ENCODE measurements around the gene DNASE1L2. TPM values are rescaled to one million over a fixed set of nuclear protein-coding genes. Genes with fewer than 3 reads are reported as not detected.

DNASE1L2 gene
- total and polyA plus RNA-seq, 2 donors (not counting 1 experiment from before 2014, with no cell fraction given), result 0.34 to 0.99 TPM

DNA sequence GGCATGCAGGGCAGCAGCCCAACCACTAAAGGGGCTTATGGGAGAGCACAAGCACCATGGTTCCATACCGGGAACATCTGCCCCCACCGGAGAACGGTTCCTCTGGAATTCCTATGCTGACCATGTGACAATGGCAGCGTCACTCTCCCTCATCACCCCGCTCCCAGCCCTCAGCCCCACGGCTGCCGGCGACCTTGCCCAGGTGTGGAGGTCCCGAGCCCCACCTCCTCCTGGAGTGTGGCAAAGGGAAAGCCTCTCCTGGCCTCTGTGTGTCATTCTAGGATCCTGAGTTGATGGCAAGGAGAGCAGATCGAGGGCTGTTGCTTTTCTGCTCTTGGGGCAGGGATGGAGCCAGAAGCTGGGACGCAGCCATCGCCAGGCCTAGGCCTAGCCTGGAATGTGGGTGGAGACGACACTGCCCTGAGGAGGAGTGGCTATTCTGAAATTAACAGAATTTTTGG is 49.5 kb downstream of the DNASE1L2 start:
- DNase-seq (ENCODE audit: low read depth in 2 of 2), result no peak
- Histone ChIP-seq H3K27ac (ENCODE audit: insufficient read depth, low read length) (no peak overlapping the region), H3K4me3 (replicated peaks in 1 of 4; ENCODE audit: control extremely low read depth in 1 of 4, insufficient read depth in 1 of 4, low read depth in 3 of 4, low read length in 4 of 4) (no peak overlapping the region), H3K79me2 (ENCODE audit: control insufficient read depth, insufficient read depth, low read length) (no peaks in the 10 kb centered on the region), H3K9ac (ENCODE audit: insufficient read depth, low read length) (no peak overlapping the region), H3K4me1 (ENCODE audit: control insufficient read depth, extremely low read depth, insufficient read depth, low read length) (no peaks in the 10 kb centered on the region), H3K4me2 (ENCODE audit: extremely low read depth, insufficient read depth, low read length) (no peak overlapping the region), H3K36me3 (ENCODE audit: control insufficient read depth, insufficient read depth, low read length) (no peaks in the 10 kb centered on the region), H2AFZ (ENCODE audit: low read length) (no peak overlapping the region), H4K20me1 (ENCODE audit: control insufficient read depth, extremely low read depth, insufficient read depth, low read length) (no peaks in the 10 kb centered on the region), H3K9me3 (ENCODE audit: control insufficient read depth, insufficient read depth, low read depth, low read length) (no peaks in the 10 kb centered on the region), H3K27me3 (ENCODE audit: control insufficient read depth, insufficient read depth, low read length) (no peaks in the 10 kb centered on the region)
- no peak for TF ChIP-seq CTCF (conservative IDR thresholded peaks at IDR 0.05 in 1 of 2, IDR thresholded peaks at IDR 0.05 in 1 of 2; ENCODE audit: low read depth in 1 of 2, low read length in 2 of 2)
- TF ChIP-seq EZH2 (IDR thresholded peaks at IDR 0.05; ENCODE audit: low read length, missing control alignments), result no peak

GRCh38 chr16:2286550-2286949 is 50.3 kb downstream of the DNASE1L2 start:
- H3K36me3 ChIP-seq (ENCODE audit: control insufficient read depth, insufficient read depth, low read length), result no peaks in the 10 kb centered on the region
- TF ChIP-seq EZH2 (IDR thresholded peaks at IDR 0.05; ENCODE audit: low read length, missing control alignments) (no peak), CTCF (conservative IDR thresholded peaks at IDR 0.05 in 1 of 2, IDR thresholded peaks at IDR 0.05 in 1 of 2; ENCODE audit: low read depth in 1 of 2, low read length in 2 of 2) (no peak)

GRCh38 chr16:2287916-2288547 is 51.8 kb downstream of the DNASE1L2 start:
- Histone ChIP-seq H2AFZ (ENCODE audit: low read length) (no peak overlapping the region), H3K9ac (ENCODE audit: insufficient read depth, low read length) (no peak overlapping the region), H3K27me3 (ENCODE audit: control insufficient read depth, insufficient read depth, low read length) (no peaks in the 10 kb centered on the region), H3K27ac (ENCODE audit: insufficient read depth, low read length) (no peak overlapping the region), H3K9me3 (ENCODE audit: control insufficient read depth, insufficient read depth, low read depth, low read length) (no peaks in the 10 kb centered on the region), H3K36me3 (ENCODE audit: control insufficient read depth, insufficient read depth, low read length) (no peaks in the 10 kb centered on the region), H4K20me1 (ENCODE audit: control insufficient read depth, extremely low read depth, insufficient read depth, low read length) (no peaks in the 10 kb centered on the region), H3K4me2 (ENCODE audit: extremely low read depth, insufficient read depth, low read length) (no peak overlapping the region), H3K79me2 (ENCODE audit: control insufficient read depth, insufficient read depth, low read length) (no peaks in the 10 kb centered on the region), H3K4me3 (replicated peaks in 1 of 4; ENCODE audit: control extremely low read depth in 1 of 4, insufficient read depth in 1 of 4, low read depth in 3 of 4, low read length in 4 of 4) (no peak overlapping the region), H3K4me1 (ENCODE audit: control insufficient read depth, extremely low read depth, insufficient read depth, low read length) (no peaks in the 10 kb centered on the region)
- no peak for DNase-seq (ENCODE audit: low read depth in 2 of 2)
- TF ChIP-seq CTCF (conservative IDR thresholded peaks at IDR 0.05 in 1 of 2, IDR thresholded peaks at IDR 0.05 in 1 of 2; ENCODE audit: low read depth in 1 of 2, low read length in 2 of 2) (no peak), EZH2 (IDR thresholded peaks at IDR 0.05; ENCODE audit: low read length, missing control alignments) (no peak)

More at GRCh38 chr16:2286550-2286949, 50.3 kb downstream of the DNASE1L2 start:
- H3K4me2 ChIP-seq (ENCODE audit: extremely low read depth, insufficient read depth, low read length), result no peak overlapping the region
- DNase-seq (ENCODE audit: low read depth in 2 of 2), result no peak
- H3K9me3 ChIP-seq (ENCODE audit: control insufficient read depth, insufficient read depth, low read depth, low read length), result no peaks in the 10 kb centered on the region
- no peak overlapping the region for H3K9ac ChIP-seq (ENCODE audit: insufficient read depth, low read length)
- H4K20me1 ChIP-seq (ENCODE audit: control insufficient read depth, extremely low read depth, insufficient read depth, low read length), result no peaks in the 10 kb centered on the region
- H2AFZ ChIP-seq (ENCODE audit: low read length), result no peak overlapping the region
- no peaks in the 10 kb centered on the region for H3K27me3 ChIP-seq (ENCODE audit: control insufficient read depth, insufficient read depth, low read length)
- no peak overlapping the region for H3K27ac ChIP-seq (ENCODE audit: insufficient read depth, low read length)
- H3K4me3 ChIP-seq (replicated peaks in 1 of 4; ENCODE audit: control extremely low read depth in 1 of 4, insufficient read depth in 1 of 4, low read depth in 3 of 4, low read length in 4 of 4), result no peak overlapping the region
- H3K4me1 ChIP-seq (ENCODE audit: control insufficient read depth, extremely low read depth, insufficient read depth, low read length), result no peaks in the 10 kb centered on the region
- H3K79me2 ChIP-seq (ENCODE audit: control insufficient read depth, insufficient read depth, low read length), result no peaks in the 10 kb centered on the region

Other genes with a start within 250 kb of the DNASE1L2 start
- 1.5 and 1.8 TPM in 2 replicates for gene SYNGR3, start 246.5 kb upstream of the DNASE1L2 start, total RNA-seq
- gene SYNGR3, start 246.5 kb upstream of the DNASE1L2 start, polyA plus RNA-seq, result 1.8 and 6.0 TPM in 2 replicates
- gene ZNF598, start 226.6 kb upstream of the DNASE1L2 start, total RNA-seq, result 10.8 and 18.8 TPM in 2 replicates
- 11.6 and 18.7 TPM in 2 replicates for gene ZNF598, start 226.6 kb upstream of the DNASE1L2 start, polyA plus RNA-seq
- 0.26 and 0.99 TPM in 2 replicates for gene NPW, start 216.7 kb upstream of the DNASE1L2 start, total RNA-seq
- gene NPW, start 216.7 kb upstream of the DNASE1L2 start, polyA plus RNA-seq, result 0.06 and 0.20 TPM in 2 replicates
- 16.9 and 21.5 TPM in 2 replicates for gene NHERF2, start 209.5 kb upstream of the DNASE1L2 start, total RNA-seq
- gene NHERF2, start 209.5 kb upstream of the DNASE1L2 start, polyA plus RNA-seq, result 30.7 and 38.0 TPM in 2 replicates
- 34.7 and 44.4 TPM in 2 replicates for gene NTHL1, start 188.6 kb upstream of the DNASE1L2 start, total RNA-seq
- 8.4 and 9.2 TPM in 2 replicates for gene NTHL1, start 188.6 kb upstream of the DNASE1L2 start, polyA plus RNA-seq
- 35.7 and 46.6 TPM in 2 replicates for gene TSC2, start 188.5 kb upstream of the DNASE1L2 start, total RNA-seq
- gene TSC2, start 188.5 kb upstream of the DNASE1L2 start, polyA plus RNA-seq, result 24.5 and 39.6 TPM in 2 replicates
- 120 and 199 TPM in 2 replicates for gene PKD1, start 100.5 kb upstream of the DNASE1L2 start, total RNA-seq
- gene PKD1, start 100.5 kb upstream of the DNASE1L2 start, polyA plus RNA-seq, result 15.2 and 16.3 TPM in 2 replicates
- 0.51 and 2.0 TPM in 2 replicates for gene RAB26, start 87.8 kb upstream of the DNASE1L2 start, total RNA-seq
- gene RAB26, start 87.8 kb upstream of the DNASE1L2 start, polyA plus RNA-seq, result 0.43 and 1.3 TPM in 2 replicates
- 52.1 and 60.3 TPM in 2 replicates for gene TRAF7, start 80.7 kb upstream of the DNASE1L2 start, total RNA-seq
- 38.7 and 44.4 TPM in 2 replicates for gene TRAF7, start 80.7 kb upstream of the DNASE1L2 start, polyA plus RNA-seq
- 0.17 and 0.26 TPM in 2 replicates for gene CASKIN1, start 39.8 kb upstream of the DNASE1L2 start, total RNA-seq
- gene CASKIN1, start 39.8 kb upstream of the DNASE1L2 start, polyA plus RNA-seq, result 0.01 TPM in 1 of 2 replicates, not detected in the other
- 16.8 and 22.3 TPM in 2 replicates for gene MLST8, start 31.0 kb upstream of the DNASE1L2 start, total RNA-seq
- gene MLST8, start 31.0 kb upstream of the DNASE1L2 start, polyA plus RNA-seq, result 30.9 and 58.0 TPM in 2 replicates
- gene BRICD5, start 25.6 kb upstream of the DNASE1L2 start, total RNA-seq, result 1.3 and 1.5 TPM in 2 replicates
- 0.23 and 0.33 TPM in 2 replicates for gene BRICD5, start 25.6 kb upstream of the DNASE1L2 start, polyA plus RNA-seq
- 5.6 and 9.6 TPM in 2 replicates for gene PGP, start 21.6 kb upstream of the DNASE1L2 start, total RNA-seq
- gene PGP, start 21.6 kb upstream of the DNASE1L2 start, polyA plus RNA-seq, result 4.2 and 6.5 TPM in 2 replicates
- 24.9 and 31.2 TPM in 2 replicates for gene E4F1, start 12.9 kb upstream of the DNASE1L2 start, total RNA-seq
- 6.7 and 7.8 TPM in 2 replicates for gene E4F1, start 12.9 kb upstream of the DNASE1L2 start, polyA plus RNA-seq
- gene ECI1, start 15.1 kb downstream of the DNASE1L2 start, total RNA-seq, result 35.8 and 40.3 TPM in 2 replicates
- gene ECI1, start 15.1 kb downstream of the DNASE1L2 start, polyA plus RNA-seq, result 18.6 and 18.8 TPM in 2 replicates
- 38.1 and 44.9 TPM in 2 replicates for gene RNPS1, start 31.7 kb downstream of the DNASE1L2 start, total RNA-seq
- gene RNPS1, start 31.7 kb downstream of the DNASE1L2 start, polyA plus RNA-seq, result 115 and 194 TPM in 2 replicates
- gene ABCA3, start 104.3 kb downstream of the DNASE1L2 start, total RNA-seq, result 1.5 and 6.1 TPM in 2 replicates
- 1.7 and 3.2 TPM in 2 replicates for gene ABCA3, start 104.3 kb downstream of the DNASE1L2 start, polyA plus RNA-seq
- 3.6 and 7.3 TPM in 2 replicates for gene CCNF, start 193.0 kb downstream of the DNASE1L2 start, total RNA-seq
- gene CCNF, start 193.0 kb downstream of the DNASE1L2 start, polyA plus RNA-seq, result 3.8 and 11.8 TPM in 2 replicates
- gene TEDC2, start 223.7 kb downstream of the DNASE1L2 start, total RNA-seq, result 1.0 and 1.7 TPM in 2 replicates
- 1.2 and 2.7 TPM in 2 replicates for gene TEDC2, start 223.7 kb downstream of the DNASE1L2 start, polyA plus RNA-seq
- gene NTN3, start 234.9 kb downstream of the DNASE1L2 start, total RNA-seq, result 1.3 and 2.1 TPM in 2 replicates
- 0.08 TPM in 2 replicates for gene NTN3, start 234.9 kb downstream of the DNASE1L2 start, polyA plus RNA-seq
- gene TBC1D24, start 238.7 kb downstream of the DNASE1L2 start, total RNA-seq, result 8.5 and 10.9 TPM in 2 replicates
- gene TBC1D24, start 238.7 kb downstream of the DNASE1L2 start, polyA plus RNA-seq, result 6.3 and 6.7 TPM in 2 replicates

Measured in fibroblast of lung (primary cell).